Measurements from ENCODE around the gene CCR5AS.

GRCh38 chr3:46353647-46354410, 53.0 kb downstream of the CCR5AS start, which contains the start of gene CCR2:
- TF ChIP-seq CTCF (IDR thresholded peaks at IDR 0.05), result no peak
- no peak for TF ChIP-seq POLR2A (IDR thresholded peaks at IDR 0.05)

Data from vagina (tissue), 2 donors.